ENCODE results near the gene SERPINA6. TPM values are rescaled to one million over a fixed set of nuclear protein-coding genes. Genes with fewer than 3 reads are reported as not detected.

The SERPINA6 gene
- total and polyA plus RNA-seq, 12 donors, result not detected

DNA sequence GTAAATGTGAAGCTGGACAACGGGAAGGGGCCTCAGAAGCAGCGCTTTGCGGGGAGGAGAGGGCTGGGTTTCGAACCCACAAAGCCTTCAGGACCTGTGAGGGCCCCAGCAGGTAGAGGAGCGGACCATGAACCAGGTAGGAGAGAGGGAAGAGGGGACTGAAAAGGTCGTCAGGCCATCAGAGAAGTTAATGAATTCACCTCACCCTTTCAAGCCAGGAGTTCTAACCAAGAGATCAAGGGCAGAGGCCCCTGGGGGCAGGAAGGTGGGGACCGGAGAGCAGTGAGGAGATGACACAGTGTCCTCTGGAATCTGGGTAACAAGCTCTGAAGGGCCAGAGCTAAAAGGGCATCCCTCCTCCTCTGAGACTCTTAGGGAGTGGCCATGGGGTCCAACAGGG lies 45.8 kb upstream of the SERPINA6 start:
- ATAC-seq, result no peak
- Histone ChIP-seq H3K36me3 (no peaks in the 10 kb centered on the region), H3K27ac (no peak overlapping the region), H3K4me1 (no peaks in the 10 kb centered on the region), H3K4me3 (no peak overlapping the region), H3K27me3 (peaks cover 0 to 15% (median 4%) of the 10 kb centered on the region in 7 donors), H3K9me3 (no peaks in the 10 kb centered on the region)
- no peak for DNase-seq
- WGBS, 2 donors, result 71 to 79% methylated on average over 7 of the region's 7 CpGs
- intact Hi-C loops (cut with DNase I), result no loop called here
- TF ChIP-seq CTCF (IDR thresholded peaks at IDR 0.05), result no peak

DNA sequence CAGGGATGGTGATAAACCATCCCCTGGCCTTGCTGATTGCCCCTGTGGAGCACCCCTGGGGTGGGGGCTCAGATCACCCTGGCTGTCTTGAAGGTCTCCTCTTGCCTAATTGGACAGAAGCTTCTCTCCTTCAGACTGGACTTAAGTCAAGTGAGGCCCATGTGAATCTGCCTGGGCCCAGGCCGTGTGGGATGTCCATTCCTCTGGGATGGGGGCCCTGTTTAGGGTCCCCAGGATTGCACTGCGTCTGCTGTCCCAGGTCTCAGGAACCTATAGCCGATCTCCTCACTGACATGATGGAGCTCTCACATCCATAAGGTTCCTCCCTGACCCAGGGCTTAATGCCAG lies 45.1 kb upstream of the SERPINA6 start:
- intact Hi-C loops (cut with DNase I), result no loop called here
- Histone ChIP-seq H3K36me3 (no peaks in the 10 kb centered on the region), H3K4me3 (no peak overlapping the region), H3K27me3 (peaks cover 0 to 15% (median 4%) of the 10 kb centered on the region in 7 donors), H3K4me1 (no peaks in the 10 kb centered on the region), H3K27ac (no peak overlapping the region), H3K9me3 (no peaks in the 10 kb centered on the region)
- WGBS, 2 donors, result 70 to 81% methylated on average over 3 of the region's 3 CpGs
- ATAC-seq, result no peak
- DNase-seq, result no peak
- no peak for TF ChIP-seq CTCF (IDR thresholded peaks at IDR 0.05)

- intact Hi-C loops (cut with DNase I), result no loop called here
- ATAC-seq, result peak in 1 of 8 donors; percentile 37
- Histone ChIP-seq H3K27ac (no peak overlapping the region), H3K36me3 (no peaks in the 10 kb centered on the region), H3K27me3 (peaks cover 0 to 13% (median 4%) of the 10 kb centered on the region in 7 donors), H3K4me1 (no peaks in the 10 kb centered on the region), H3K4me3 (no peak overlapping the region), H3K9me3 (no peaks in the 10 kb centered on the region)
- no peak for DNase-seq
- no peak for TF ChIP-seq CTCF (IDR thresholded peaks at IDR 0.05)
- 79 to 81% methylated on average over 12 of the region's 12 CpGs for WGBS, 2 donors
Observed at GRCh38 chr14:94367347-94368242, 44.5 kb upstream of the SERPINA6 start.

DNA sequence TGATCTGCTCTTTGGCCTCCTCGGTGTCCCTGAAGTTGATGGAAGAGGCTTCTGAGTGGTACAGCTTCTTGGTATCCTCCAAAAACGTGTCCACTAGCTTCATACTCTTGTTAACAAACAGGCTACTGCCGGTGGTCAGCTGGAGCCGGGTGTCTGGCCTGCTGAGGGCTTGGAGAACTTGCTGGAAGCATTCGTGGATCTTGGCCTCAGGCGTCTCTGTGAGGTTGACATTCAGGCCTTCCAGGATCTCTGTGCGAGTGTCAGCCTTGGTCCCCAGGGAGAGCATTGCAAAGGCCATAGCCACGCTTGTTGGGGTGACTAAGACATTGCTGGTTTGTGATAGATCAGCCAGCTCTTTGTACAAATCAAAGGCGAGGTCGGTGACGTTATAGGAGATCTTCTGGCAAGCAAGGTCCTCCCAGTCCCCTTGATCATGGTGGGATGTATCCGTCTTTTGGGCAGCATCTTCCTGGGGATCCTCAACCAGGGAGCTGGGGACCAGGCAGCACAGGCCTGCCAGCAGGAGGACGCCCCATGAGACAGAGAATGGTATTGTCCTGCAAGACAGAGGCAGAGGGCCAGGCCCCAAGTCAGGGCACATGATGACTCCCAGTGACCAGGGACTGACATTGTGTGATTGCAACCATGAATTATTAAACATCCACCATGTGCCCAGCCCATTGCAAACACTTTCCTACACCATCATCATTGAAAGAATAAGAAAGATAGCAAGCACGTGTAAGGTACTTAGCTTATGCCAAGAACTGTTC lies 43.2 kb upstream of the SERPINA6 start, which contains the start of gene SERPINA2:
Gene SERPINA2, minus strand, starts transcription at position 553 of the 770 bp plus-strand sequence.
- Histone ChIP-seq H3K27ac (no peak within 1 kb of the TSS), H3K4me3 (no peak within 1 kb of the TSS), H3K9me3 (no peaks in the 10 kb centered on the region), H3K27me3 (peaks cover 0 to 12% (median 0%) of the 10 kb centered on the region in 7 donors), H3K36me3 (no peaks in the 10 kb centered on the region), H3K4me1 (no peaks in the 10 kb centered on the region)
- no peak for TF ChIP-seq CTCF (IDR thresholded peaks at IDR 0.05)
- intact Hi-C loops (cut with DNase I), result no loop called here
- WGBS, 2 donors, result 79 to 80% methylated on average over 14 of the region's 14 CpGs
- ATAC-seq, result no peak
- DNase-seq, result no peak

Measured in heart right ventricle (tissue), 16 donors.